Subcutaneous adipose tissue (tissue), 4 donors: ENCODE measurements around the gene NSUN7. TPM values are rescaled to one million over a fixed set of nuclear protein-coding genes. Genes with fewer than 3 reads are reported as not detected.

Source experiments
- small RNA-seq: library from RNA; depleted of rRNA; stranded (forward); fragments of <200 nt; gene quantifications from one replicate; pipeline ENCODE3, GENCODE V24; 2016
- total RNA-seq, 4 donors: library from RNA; depleted of rRNA; stranded (reverse); fragments of >200 nt; gene quantifications; one replicate each; pipeline ENCODE4 v1.1.0, GENCODE V29; 2016
- TF ChIP-seq, protein P1 (sequence below): fragments of 450-650 bp; IDR thresholded peaks from one replicate; pipeline ENCODE4 v1.5.1; 2016; ENCODE audit warnings: low read depth, mild to moderate bottlenecking, control low read depth, antibody characterized with exemption, moderate library complexity

NSUN7 gene
- total RNA-seq, 4 donors from 2014 or later: 0.16 to 4.0 (median 1.3) TPM

DNA sequence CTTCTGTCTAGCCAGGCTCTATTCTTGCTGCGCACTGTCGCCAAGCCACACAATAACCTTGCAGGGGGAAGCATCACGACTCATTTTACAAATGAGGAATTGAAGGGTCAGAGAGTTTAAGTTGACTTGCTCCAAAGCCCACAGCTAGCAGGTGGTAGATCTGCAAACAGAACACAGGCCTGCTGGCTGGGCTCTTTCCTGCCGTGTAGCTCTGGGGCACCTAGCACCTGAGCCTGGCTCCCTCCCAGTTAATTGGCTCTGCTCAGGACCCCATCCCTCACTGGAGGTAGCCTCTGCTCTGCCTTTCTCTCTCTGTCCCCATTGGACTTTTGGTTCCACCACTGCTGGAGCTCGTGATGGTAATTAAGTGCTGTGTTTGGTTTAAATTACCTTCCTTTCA is 98.5 kb downstream of the NSUN7 start:
- TF ChIP-seq, protein P1, sequence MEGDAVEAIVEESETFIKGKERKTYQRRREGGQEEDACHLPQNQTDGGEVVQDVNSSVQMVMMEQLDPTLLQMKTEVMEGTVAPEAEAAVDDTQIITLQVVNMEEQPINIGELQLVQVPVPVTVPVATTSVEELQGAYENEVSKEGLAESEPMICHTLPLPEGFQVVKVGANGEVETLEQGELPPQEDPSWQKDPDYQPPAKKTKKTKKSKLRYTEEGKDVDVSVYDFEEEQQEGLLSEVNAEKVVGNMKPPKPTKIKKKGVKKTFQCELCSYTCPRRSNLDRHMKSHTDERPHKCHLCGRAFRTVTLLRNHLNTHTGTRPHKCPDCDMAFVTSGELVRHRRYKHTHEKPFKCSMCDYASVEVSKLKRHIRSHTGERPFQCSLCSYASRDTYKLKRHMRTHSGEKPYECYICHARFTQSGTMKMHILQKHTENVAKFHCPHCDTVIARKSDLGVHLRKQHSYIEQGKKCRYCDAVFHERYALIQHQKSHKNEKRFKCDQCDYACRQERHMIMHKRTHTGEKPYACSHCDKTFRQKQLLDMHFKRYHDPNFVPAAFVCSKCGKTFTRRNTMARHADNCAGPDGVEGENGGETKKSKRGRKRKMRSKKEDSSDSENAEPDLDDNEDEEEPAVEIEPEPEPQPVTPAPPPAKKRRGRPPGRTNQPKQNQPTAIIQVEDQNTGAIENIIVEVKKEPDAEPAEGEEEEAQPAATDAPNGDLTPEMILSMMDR: no peak

GRCh38 chr4:40848940-40849339 is 99.2 kb downstream of the NSUN7 start:
- TF ChIP-seq, protein P1: no peak

DNA sequence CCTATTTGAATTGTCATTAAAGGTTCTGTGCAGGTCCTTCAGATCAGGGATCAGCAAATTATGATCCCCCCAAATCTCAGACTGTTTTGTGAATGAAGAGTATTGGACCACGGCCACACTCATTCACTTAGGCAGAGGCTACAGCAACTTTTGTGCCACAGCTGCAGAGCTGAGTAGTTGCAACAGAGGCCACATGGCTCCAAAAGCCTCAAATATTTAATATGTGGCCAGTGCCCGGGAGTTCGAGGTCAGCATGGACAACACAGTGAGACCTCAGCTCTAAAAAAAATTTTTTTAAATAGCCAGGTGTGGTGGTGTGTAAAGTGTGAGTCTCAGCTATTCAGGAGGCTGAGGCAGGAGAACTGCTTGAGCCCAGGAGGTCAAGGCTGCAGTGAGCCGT is 100.7 kb downstream of the NSUN7 start:
- TF ChIP-seq, protein P1: no peak

- TF ChIP-seq, protein P1: no peak
These were observed 106.6 kb downstream of the NSUN7 start for GRCh38 chr4:40856277-40856839.

DNA sequence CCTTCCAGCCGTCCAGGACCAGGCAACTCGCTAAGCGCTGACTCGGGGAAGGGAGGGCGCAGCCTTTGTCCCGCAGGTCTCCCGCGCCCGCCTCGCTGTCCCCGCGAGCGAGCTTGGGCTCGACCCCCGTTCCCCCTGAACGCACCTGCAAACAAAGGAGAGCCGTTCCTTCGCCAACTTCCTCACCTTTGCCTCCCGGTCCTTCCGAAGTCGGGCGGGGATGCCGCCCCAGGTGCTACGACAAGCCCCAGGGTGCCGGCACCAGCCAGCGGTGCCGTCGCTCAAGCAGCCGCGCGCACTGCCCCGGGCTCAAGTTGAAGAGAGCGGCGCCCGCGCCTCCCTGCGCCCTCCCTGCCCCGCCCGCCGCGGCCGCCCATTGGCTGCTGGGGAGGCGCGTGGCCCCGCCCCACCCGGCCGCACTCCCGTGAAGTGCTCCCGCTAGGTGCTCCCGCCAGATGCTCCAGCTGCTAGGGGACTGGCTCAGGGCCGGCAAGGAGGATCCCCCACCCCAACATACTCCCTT is 107.1 kb downstream of the NSUN7 start:
- TF ChIP-seq, protein P1: no peak

DNA sequence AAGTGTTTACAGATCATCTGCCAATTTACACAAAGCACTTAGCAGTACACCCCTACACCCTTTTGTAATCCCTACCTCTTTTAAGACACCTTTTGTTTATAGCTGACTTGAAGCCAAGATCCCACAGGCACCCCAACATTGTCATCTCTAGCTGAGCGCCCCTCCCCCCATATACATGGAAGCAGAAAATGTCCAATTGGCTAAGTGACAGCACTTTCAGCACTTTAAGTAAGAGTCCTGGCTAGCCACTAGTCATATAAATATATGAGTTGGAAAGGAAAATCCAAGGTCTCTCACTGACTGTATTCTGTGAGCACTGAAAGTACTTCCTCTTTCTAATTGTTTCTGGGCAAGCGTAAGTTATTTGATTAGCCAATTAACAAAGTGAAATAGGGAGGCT is 108.2 kb downstream of the NSUN7 start:
- TF ChIP-seq, protein P1: no peak

DNA sequence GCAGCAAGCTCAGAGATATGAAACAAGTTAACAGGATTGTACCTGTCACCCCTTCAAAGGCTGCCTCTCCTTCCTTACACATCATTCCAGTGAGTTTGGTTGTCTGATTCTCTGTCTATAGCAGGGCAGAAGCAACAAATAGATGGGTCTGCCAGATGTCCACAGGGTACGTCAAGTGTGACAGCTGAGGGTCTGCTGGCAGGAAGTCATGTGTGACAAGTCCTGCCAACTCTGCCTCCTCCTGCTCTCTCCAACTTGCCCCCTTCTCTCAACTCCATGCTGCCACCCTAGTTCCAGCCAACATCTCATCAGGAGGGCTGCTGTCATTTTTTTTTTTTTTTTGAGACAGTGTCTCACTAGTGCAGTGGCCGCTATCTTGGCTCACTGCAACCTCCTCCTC is 109.2 kb downstream of the NSUN7 start:
- TF ChIP-seq, protein P1: no peak

Small RNAs within 50 kb of the gene (small RNA-seq; reads per million reads assigned to genes)
- 0.49 reads per million for gene RF00019

Other genes starting within 250 kb of the NSUN7 start
- 10 to 100 TPM; 29.4 to 84.3 (median 54.7) TPM for gene RBM47, start 120.1 kb upstream of the NSUN7 start, total RNA-seq